Stimulated activated memory B cell treated with anti-CD40 and anti-IgM and Interleukin-4, amounts not matched to agents 10 μg/mL and 1 μg/mL and 100 μg/mL, for 72 hours (primary cell): ENCODE results near the gene BORCS8.
"Not testable (repeated sequence)": the region's sequence is repeated elsewhere in the genome, so short reads cannot be mapped to it uniquely, and the experiment has no call there.

Experiments
- ATAC-seq: fragments of 150-1000 bp; cut with Tn5 transposase; 2 replicates; pipeline ENCODE4 v1.10.0; 2021
- H3K27ac Mint-ChIP-seq: one replicate; pipeline ENCODE4 v1.8.0; 2022; ENCODE audit warnings: mild to moderate bottlenecking, mixed read lengths
- H3K27me3 Mint-ChIP-seq: one replicate; pipeline ENCODE4 v1.8.0; 2022; ENCODE audit warnings: mixed read lengths
- H3K36me3 Mint-ChIP-seq: one replicate; pipeline ENCODE4 v1.8.0; 2022; ENCODE audit warnings: mixed read lengths
- H3K4me1 Mint-ChIP-seq: one replicate; pipeline ENCODE4 v1.8.0; 2022; ENCODE audit warnings: mixed read lengths
- H3K4me3 Mint-ChIP-seq: one replicate; pipeline ENCODE4 v1.8.0; 2022; ENCODE audit warnings: mild to moderate bottlenecking, moderate library complexity, mixed read lengths
- H3K9me3 Mint-ChIP-seq: one replicate; pipeline ENCODE4 v1.8.0; 2022; ENCODE audit warnings: mixed read lengths

BORCS8 gene

DNA sequence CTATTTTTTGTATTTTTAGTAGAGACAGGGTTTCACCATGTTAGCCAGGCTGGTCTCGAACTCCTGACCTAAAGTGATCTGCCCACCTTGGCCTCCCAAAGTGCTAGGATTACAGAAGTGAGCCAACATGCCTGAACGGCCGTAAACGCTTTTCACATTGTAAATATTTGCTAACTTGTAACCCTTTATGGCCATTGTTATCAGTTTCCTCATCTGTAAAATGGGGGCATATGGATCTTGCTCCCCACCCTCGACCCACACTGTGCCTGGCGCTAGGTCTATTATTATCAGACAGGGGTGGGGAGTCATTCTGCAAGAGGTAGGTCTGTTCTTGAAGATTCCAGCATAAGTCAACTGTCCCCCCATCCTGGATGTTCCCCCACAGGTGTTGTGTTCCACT lies 31.7 kb upstream of the BORCS8 start:
- no peak for ATAC-seq
- Mint-ChIP-seq H3K36me3 (no peaks in the 10 kb centered on the region), H3K4me1 (peaks cover 14% of the 10 kb centered on the region), H3K4me3 (no peak overlapping the region), H3K27me3 (peaks cover 54% of the 10 kb centered on the region), H3K27ac (no peak overlapping the region), H3K9me3 (no peaks in the 10 kb centered on the region)

DNA sequence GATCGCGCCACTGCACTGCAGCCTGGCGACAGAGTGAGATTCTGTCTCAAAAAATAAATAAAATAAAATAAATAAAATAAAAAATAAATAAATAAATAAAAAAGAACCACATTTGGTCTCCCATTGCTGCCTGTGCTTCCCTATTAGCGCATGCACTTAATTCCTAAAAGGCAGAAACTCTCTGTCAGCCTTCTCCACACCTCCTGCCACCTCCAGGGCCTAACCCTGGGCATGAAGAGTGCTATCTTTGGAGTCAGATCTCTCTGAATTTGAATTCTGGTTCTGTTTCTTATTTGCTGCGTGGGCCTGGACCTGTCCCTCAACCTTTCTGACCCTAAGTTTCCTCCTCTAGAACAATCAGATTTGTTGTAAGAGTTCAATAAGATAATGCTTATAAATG lies 31.1 kb upstream of the BORCS8 start:
- H3K4me3 Mint-ChIP-seq: no peak overlapping the region
- no peaks in the 10 kb centered on the region for H3K36me3 Mint-ChIP-seq
- H3K27me3 Mint-ChIP-seq: peaks cover 49% of the 10 kb centered on the region
- peaks cover 14% of the 10 kb centered on the region for H3K4me1 Mint-ChIP-seq
- ATAC-seq: no peak
- no peaks in the 10 kb centered on the region for H3K9me3 Mint-ChIP-seq
- H3K27ac Mint-ChIP-seq: no peak overlapping the region

DNA sequence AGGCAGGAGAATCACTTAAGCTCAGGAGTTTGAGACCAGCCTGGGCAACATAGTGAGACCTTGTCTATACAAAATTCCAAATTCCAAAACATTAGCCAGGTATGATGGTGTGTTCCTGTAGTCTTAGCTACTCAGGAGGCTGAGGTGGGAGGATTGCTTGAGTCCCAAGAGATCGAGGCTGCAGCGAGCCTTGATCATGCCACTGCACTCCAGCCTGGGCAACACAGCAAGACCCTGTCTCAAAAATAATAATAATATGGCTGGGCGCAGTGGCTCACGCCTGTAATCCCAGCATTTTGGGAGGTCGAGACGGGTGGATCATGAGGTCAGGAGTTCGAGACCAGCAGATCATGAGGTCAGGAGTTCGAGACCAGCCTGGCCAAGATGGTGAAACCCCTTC lies 29.0 kb upstream of the BORCS8 start:
- H3K36me3 Mint-ChIP-seq, ATAC-seq, H3K9me3 Mint-ChIP-seq, H3K27ac Mint-ChIP-seq, H3K4me3 Mint-ChIP-seq: not testable (repeated sequence)
- peaks cover 46% of the 10 kb centered on the region for H3K27me3 Mint-ChIP-seq
- H3K4me1 Mint-ChIP-seq: peaks cover 21% of the 10 kb centered on the region

GRCh38 chr19:19218911-19219310 lies 27.0 kb upstream of the BORCS8 start:
- ATAC-seq: no peak
- H3K36me3 Mint-ChIP-seq: no peaks in the 10 kb centered on the region
- H3K4me3 Mint-ChIP-seq: no peak overlapping the region
- H3K27me3 Mint-ChIP-seq: peaks cover 47% of the 10 kb centered on the region
- H3K27ac Mint-ChIP-seq: no peak overlapping the region
- peaks cover 3% of the 10 kb centered on the region for H3K9me3 Mint-ChIP-seq
- H3K4me1 Mint-ChIP-seq: peaks cover 14% of the 10 kb centered on the region

DNA sequence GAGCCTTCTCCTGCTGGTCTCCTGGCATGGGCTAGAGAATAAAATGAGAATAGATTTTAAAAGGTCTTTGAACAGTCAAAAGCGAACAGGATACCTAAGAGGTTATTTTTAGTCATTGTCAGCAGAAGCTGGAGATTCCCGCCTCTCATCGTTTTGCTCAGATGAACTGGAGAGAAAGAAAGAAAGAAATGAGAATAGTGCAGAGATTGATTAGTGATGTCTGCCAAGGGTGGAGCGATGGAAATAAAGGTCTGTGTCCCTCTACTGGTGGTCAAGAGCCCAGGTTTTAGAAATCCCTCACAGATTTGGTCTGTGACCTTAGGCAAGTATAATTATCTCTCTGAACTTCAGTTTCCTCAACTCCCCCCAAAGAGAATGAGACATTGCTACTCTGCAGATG lies 25.1 kb upstream of the BORCS8 start:
- H3K36me3 Mint-ChIP-seq: no peaks in the 10 kb centered on the region
- H3K27ac Mint-ChIP-seq: no peak overlapping the region
- peaks cover 3% of the 10 kb centered on the region for H3K9me3 Mint-ChIP-seq
- peaks cover 23% of the 10 kb centered on the region for H3K4me1 Mint-ChIP-seq
- no peak for ATAC-seq
- no peak overlapping the region for H3K4me3 Mint-ChIP-seq
- H3K27me3 Mint-ChIP-seq: peaks cover 65% of the 10 kb centered on the region

- H3K4me1 Mint-ChIP-seq: peaks cover 23% of the 10 kb centered on the region
- no peak for ATAC-seq
- peaks cover 76% of the 10 kb centered on the region for H3K27me3 Mint-ChIP-seq
- no peaks in the 10 kb centered on the region for H3K36me3 Mint-ChIP-seq
- no peak overlapping the region for H3K27ac Mint-ChIP-seq
- H3K4me3 Mint-ChIP-seq: no peak overlapping the region
- peaks cover 3% of the 10 kb centered on the region for H3K9me3 Mint-ChIP-seq
These were observed 23.8 kb upstream of the BORCS8 start for GRCh38 chr19:19215792-19216191.

DNA sequence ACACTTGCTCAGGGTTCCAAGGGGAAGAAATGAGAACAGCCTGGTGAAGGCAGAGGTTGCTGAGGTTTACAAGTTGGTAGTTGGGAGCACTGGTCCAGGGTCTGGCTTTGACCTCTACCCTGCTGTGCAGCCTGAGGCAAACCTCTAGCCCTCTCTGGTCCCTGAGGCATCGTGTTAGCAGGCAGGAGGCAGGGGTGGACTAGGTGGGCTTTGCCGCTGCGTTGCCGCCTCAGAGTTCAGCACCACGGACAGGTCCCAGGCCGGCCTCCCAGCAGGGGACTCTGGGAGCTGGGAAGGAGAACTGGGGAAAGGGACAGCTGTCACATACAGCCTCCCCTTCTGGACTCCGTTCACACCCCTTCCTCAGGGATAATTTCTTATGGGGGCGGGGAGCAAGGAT lies 22.9 kb upstream of the BORCS8 start:
- Mint-ChIP-seq H3K9me3 (peaks cover 3% of the 10 kb centered on the region), H3K36me3 (no peaks in the 10 kb centered on the region), H3K27me3 (peaks cover 84% of the 10 kb centered on the region), H3K4me3 (no peak overlapping the region), H3K4me1 (peaks cover 23% of the 10 kb centered on the region), H3K27ac (no peak overlapping the region)
- ATAC-seq: no peak

GRCh38 chr19:19214159-19214490 lies 22.2 kb upstream of the BORCS8 start:
- Mint-ChIP-seq H3K9me3 (peaks cover 3% of the 10 kb centered on the region), H3K4me1 (peaks cover 23% of the 10 kb centered on the region), H3K4me3 (no peak overlapping the region), H3K27me3 (peaks cover 89% of the 10 kb centered on the region), H3K27ac (no peak overlapping the region), H3K36me3 (no peaks in the 10 kb centered on the region)
- ATAC-seq: no peak

DNA sequence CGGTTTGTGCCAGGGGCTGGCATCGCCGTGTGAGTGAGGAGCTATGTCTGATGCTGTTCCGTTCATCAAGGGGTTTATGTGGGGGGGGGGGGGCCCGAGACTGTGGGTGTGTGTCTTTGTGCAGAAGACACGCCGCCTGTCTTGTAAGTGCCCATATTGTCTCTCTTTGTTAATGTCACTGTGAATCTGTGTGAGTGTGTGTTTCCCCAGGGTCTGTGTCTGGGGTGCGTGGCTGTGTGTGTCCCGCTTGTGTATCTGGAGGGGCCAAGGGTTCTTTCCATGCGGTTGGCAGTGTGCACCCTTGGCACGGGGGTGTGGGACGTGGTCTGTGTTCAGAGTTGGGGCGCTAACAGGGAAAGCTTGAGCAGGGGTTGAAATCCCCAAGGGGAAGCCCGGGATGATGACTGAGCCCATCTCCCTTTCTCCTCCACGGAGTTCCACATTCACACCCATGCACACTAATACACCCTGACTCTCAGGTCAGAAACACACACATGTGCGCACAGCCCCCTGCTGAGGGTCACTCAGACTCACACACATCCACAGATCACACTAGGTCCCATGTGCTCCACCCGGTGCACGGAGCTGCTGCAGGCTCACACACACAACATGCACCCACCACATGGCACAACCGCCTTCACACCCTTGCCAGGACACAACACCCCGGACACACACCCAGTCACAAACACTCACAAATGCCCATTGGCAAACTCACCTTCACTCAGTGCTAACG lies 21.6 kb upstream of the BORCS8 start:
- no peak for ATAC-seq
- H3K27me3 Mint-ChIP-seq: peaks cover 85% of the 10 kb centered on the region

DNA sequence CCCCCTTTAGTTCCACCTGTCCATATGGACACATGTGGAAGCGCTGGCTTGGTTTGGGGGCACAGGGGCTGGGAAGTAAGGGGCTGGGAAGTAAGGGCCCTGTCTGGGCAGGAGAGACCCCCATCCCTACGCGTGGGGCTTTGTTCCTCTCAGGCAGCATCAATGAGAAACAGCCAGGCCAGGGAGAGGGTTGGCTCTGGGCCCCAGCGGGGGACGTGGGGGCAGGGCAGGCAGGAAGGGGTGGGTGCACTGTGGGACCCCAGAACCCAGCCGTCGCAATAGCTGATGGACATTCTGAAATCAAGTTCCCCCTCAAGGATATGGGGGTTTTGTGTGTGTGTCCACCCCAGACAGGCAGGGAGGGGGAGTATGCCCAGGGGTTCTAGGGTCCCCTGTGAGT lies 21.0 kb upstream of the BORCS8 start:
- Mint-ChIP-seq H3K4me3 (no peak overlapping the region), H3K36me3 (no peaks in the 10 kb centered on the region), H3K4me1 (peaks cover 24% of the 10 kb centered on the region), H3K9me3 (peaks cover 3% of the 10 kb centered on the region), H3K27ac (no peak overlapping the region), H3K27me3 (peaks cover 85% of the 10 kb centered on the region)
- no peak for ATAC-seq

More for the DNA sequence above, 21.6 kb upstream of the BORCS8 start:
- H3K36me3 Mint-ChIP-seq: no peaks in the 10 kb centered on the region
- H3K27ac Mint-ChIP-seq: no peak overlapping the region
- no peak overlapping the region for H3K4me3 Mint-ChIP-seq
- H3K4me1 Mint-ChIP-seq: peaks cover 23% of the 10 kb centered on the region
- H3K9me3 Mint-ChIP-seq: peaks cover 3% of the 10 kb centered on the region

DNA sequence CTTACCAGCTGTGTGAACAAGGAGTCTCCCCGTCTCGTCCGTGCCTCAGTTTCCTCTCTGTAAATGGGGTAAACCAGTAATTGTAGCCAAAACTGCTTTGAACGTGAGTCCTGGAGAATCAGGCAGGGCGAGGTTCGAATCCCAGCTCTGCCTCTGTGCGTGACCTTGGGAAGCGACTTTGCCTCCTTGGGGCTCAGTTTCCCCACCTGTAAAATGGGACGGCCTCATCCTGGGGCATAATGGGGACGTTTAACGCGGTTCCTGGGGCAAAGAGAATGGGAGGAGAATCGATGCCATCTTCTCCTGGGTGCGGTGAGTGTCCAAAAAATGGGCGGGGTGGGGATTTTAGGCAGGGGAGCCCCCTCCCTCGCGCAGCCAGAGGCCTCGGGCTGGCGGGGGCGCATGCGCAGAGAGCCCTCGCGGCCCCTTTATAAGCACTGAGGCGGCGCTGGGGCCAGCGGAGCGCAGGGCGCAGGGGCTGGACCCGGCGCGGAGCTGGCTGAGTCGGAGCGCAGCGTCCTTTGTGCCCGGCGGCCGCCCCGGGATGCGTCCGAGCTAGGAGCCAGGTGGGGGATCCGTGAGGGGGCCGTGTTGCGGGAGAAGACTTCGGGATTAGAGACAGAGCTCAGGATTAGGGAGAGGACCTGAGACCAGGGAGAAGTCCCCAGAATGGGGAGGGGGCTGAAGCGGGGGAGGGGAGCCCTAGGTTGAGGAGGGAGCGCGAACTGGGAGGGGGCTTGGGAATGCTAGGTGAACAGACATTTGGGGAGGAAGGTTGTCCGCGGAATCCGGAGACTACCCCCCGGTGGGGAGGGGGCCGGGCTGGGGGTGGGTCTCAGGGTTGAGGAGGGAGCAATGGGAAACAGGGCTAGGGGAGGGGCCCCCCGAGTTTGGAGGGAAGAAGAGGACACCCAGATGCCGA lies 19.8 kb upstream of the BORCS8 start, which contains the start of gene NCAN:
Gene NCAN, plus strand, starts transcription at position 460 of the 922 bp plus-strand sequence. CDS start 4,996 bp downstream, outside the sequence.
- Mint-ChIP-seq H3K27me3 (peaks cover 87% of the 10 kb centered on the region), H3K36me3 (no peaks in the 10 kb centered on the region), H3K27ac (no peak within 1 kb of the TSS), H3K4me3 (no peak within 1 kb of the TSS), H3K4me1 (peaks cover 31% of the 10 kb centered on the region), H3K9me3 (peaks cover 9% of the 10 kb centered on the region)
- no peak for ATAC-seq

- H3K4me3 Mint-ChIP-seq: no peak overlapping the region
- no peak overlapping the region for H3K27ac Mint-ChIP-seq
- peak; percentile 28 for ATAC-seq
- H3K9me3 Mint-ChIP-seq: peaks cover 9% of the 10 kb centered on the region
- peaks cover 80% of the 10 kb centered on the region for H3K27me3 Mint-ChIP-seq
- H3K36me3 Mint-ChIP-seq: no peaks in the 10 kb centered on the region
- peaks cover 36% of the 10 kb centered on the region for H3K4me1 Mint-ChIP-seq
These were observed 17.4 kb upstream of the BORCS8 start for GRCh38 chr19:19209372-19209771.

- H3K27ac Mint-ChIP-seq: no peak overlapping the region
- no peak for ATAC-seq
- H3K9me3 Mint-ChIP-seq: peaks cover 9% of the 10 kb centered on the region
- no peak overlapping the region for H3K4me3 Mint-ChIP-seq
- H3K4me1 Mint-ChIP-seq: peaks cover 33% of the 10 kb centered on the region
- H3K36me3 Mint-ChIP-seq: no peaks in the 10 kb centered on the region
- peaks cover 65% of the 10 kb centered on the region for H3K27me3 Mint-ChIP-seq
These were observed 16.0 kb upstream of the BORCS8 start for GRCh38 chr19:19207637-19208572.

GRCh38 chr19:19206938-19207337 lies 15.0 kb upstream of the BORCS8 start:
- Mint-ChIP-seq H3K4me1 (peaks cover 42% of the 10 kb centered on the region), H3K9me3 (peaks cover 9% of the 10 kb centered on the region), H3K4me3 (no peak overlapping the region), H3K27ac (no peak overlapping the region), H3K27me3 (peaks cover 56% of the 10 kb centered on the region), H3K36me3 (no peaks in the 10 kb centered on the region)
- ATAC-seq: no peak
